ENCODE results near the gene CCDC85A.

CCDC85A gene

GRCh38 chr2:56244506-56244905, 60.7 kb downstream of the CCDC85A start:
- no peak for DNase-seq

GRCh38 chr2:56244911-56245530, 61.2 kb downstream of the CCDC85A start:
- DNase-seq, result no peak

- no peak for DNase-seq
Measured at GRCh38 chr2:56248965-56249742, 65.4 kb downstream of the CCDC85A start.

- DNase-seq, result no peak
Measured at GRCh38 chr2:56250153-56250729, 66.5 kb downstream of the CCDC85A start.

GRCh38 chr2:56260415-56260814, 76.6 kb downstream of the CCDC85A start:
- DNase-seq, result no peak

GRCh38 chr2:56262241-56262640, 78.5 kb downstream of the CCDC85A start:
- no peak for DNase-seq

- no peak for DNase-seq
Measured at GRCh38 chr2:56263876-56264275, 80.1 kb downstream of the CCDC85A start.

GRCh38 chr2:56266761-56267414, 83.1 kb downstream of the CCDC85A start:
- no peak for DNase-seq

- no peak for DNase-seq
Measured at GRCh38 chr2:56267415-56267788, 83.6 kb downstream of the CCDC85A start.

- no peak for DNase-seq
Measured at GRCh38 chr2:56268856-56269255, 85.1 kb downstream of the CCDC85A start.

- DNase-seq, result no peak
Measured at GRCh38 chr2:56271275-56271674, 87.5 kb downstream of the CCDC85A start.

- DNase-seq, result no peak
Measured at GRCh38 chr2:56285224-56285623, 101.4 kb downstream of the CCDC85A start.

GRCh38 chr2:56286936-56287335, 103.1 kb downstream of the CCDC85A start:
- no peak for DNase-seq

- DNase-seq, result no peak
Measured at GRCh38 chr2:56287508-56287907, 103.7 kb downstream of the CCDC85A start.

GRCh38 chr2:56287974-56288373, 104.2 kb downstream of the CCDC85A start:
- DNase-seq, result no peak

GRCh38 chr2:56288838-56289580, 105.2 kb downstream of the CCDC85A start:
- no peak for DNase-seq

- no peak for DNase-seq
Measured at GRCh38 chr2:56291711-56292110, 107.9 kb downstream of the CCDC85A start.

GRCh38 chr2:56292951-56293350, 109.2 kb downstream of the CCDC85A start:
- DNase-seq, result no peak

GRCh38 chr2:56295666-56296065, 111.9 kb downstream of the CCDC85A start:
- DNase-seq, result no peak

- DNase-seq, result no peak
Measured at GRCh38 chr2:56297671-56298070, 113.9 kb downstream of the CCDC85A start.

GRCh38 chr2:56299171-56299691, 115.4 kb downstream of the CCDC85A start:
- no peak for DNase-seq

GRCh38 chr2:56309626-56310170, 125.9 kb downstream of the CCDC85A start:
- no peak for DNase-seq
